ENCODE data around the gene MC1R.
"Not testable (repeated sequence)": the region's sequence is repeated elsewhere in the genome, so short reads cannot be mapped to it uniquely, and the experiment has no call there.

Gene MC1R

DNA sequence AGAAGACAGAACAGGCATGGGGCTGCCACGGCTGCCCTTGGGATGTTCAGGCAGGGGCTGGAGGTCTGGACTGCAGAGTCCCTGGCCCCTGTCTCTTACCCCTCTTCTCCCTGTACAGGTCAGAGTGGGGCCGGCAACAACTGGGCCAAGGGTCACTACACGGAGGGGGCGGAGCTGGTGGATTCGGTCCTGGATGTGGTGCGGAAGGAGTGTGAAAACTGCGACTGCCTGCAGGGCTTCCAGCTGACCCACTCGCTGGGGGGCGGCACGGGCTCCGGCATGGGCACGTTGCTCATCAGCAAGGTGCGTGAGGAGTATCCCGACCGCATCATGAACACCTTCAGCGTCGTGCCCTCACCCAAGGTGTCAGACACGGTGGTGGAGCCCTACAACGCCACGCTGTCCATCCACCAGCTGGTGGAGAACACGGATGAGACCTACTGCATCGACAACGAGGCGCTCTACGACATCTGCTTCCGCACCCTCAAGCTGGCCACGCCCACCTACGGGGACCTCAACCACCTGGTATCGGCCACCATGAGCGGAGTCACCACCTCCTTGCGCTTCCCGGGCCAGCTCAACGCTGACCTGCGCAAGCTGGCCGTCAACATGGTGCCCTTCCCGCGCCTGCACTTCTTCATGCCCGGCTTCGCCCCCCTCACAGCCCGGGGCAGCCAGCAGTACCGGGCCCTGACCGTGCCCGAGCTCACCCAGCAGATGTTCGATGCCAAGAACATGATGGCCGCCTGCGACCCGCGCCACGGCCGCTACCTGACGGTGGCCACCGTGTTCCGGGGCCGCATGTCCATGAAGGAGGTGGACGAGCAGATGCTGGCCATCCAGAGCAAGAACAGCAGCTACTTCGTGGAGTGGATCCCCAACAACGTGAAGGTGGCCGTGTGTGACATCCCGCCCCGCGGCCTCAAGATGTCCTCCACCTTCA, 16.2 kb downstream of the MC1R start:
- H3K9ac ChIP-seq (ENCODE audit: low read depth, low read length): no peak overlapping the region
- no peaks in the 10 kb centered on the region for H3K27me3 ChIP-seq (ENCODE audit: control insufficient read depth, insufficient read depth, low read length)
- no peaks in the 10 kb centered on the region for H3K9me3 ChIP-seq (ENCODE audit: control insufficient read depth, insufficient read depth, low read length)
- H3K4me1 ChIP-seq (ENCODE audit: control insufficient read depth, insufficient read depth, low read length): no peaks in the 10 kb centered on the region
- peaks cover 49% of the 10 kb centered on the region for H3K36me3 ChIP-seq (ENCODE audit: control insufficient read depth, insufficient read depth, low read length)
- H3K4me3 ChIP-seq (ENCODE audit: low read depth, low read length): no peak overlapping the region

DNA sequence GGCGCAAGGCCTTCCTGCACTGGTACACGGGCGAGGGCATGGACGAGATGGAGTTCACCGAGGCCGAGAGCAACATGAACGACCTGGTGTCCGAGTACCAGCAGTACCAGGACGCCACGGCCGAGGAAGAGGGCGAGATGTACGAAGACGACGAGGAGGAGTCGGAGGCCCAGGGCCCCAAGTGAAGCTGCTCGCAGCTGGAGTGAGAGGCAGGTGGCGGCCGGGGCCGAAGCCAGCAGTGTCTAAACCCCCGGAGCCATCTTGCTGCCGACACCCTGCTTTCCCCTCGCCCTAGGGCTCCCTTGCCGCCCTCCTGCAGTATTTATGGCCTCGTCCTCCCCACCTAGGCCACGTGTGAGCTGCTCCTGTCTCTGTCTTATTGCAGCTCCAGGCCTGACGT, 17.0 kb downstream of the MC1R start:
- H3K9me3 ChIP-seq (ENCODE audit: control insufficient read depth, insufficient read depth, low read length); H3K27me3 ChIP-seq (ENCODE audit: control insufficient read depth, insufficient read depth, low read length): not testable (repeated sequence)

DNA sequence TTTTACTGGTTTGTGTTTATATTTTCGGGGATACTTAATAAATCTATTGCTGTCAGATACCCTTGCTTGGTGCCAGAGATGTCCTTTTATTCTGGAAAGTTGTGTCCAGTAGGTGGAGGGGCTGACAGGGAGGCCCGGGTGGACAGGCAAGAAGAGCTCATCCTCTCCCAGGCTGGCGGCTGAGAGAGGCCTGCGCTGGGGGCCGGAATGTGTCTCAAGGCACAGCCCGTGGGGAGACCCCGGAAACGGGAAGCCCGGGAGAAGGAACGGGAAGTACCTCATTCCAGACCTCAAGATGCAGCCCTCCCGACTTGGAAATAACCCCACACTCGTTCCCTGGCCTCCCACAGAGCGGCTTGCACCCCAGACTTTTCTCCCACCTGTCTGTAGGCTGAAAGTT, 17.4 kb downstream of the MC1R start:
- H3K27me3 ChIP-seq (ENCODE audit: control insufficient read depth, insufficient read depth, low read length): no peaks in the 10 kb centered on the region
- peaks cover 49% of the 10 kb centered on the region for H3K36me3 ChIP-seq (ENCODE audit: control insufficient read depth, insufficient read depth, low read length)
- no peak overlapping the region for H3K4me3 ChIP-seq (ENCODE audit: low read depth, low read length)
- no peaks in the 10 kb centered on the region for H3K9me3 ChIP-seq (ENCODE audit: control insufficient read depth, insufficient read depth, low read length)
- no peaks in the 10 kb centered on the region for H3K4me1 ChIP-seq (ENCODE audit: control insufficient read depth, insufficient read depth, low read length)
- no peak overlapping the region for H3K9ac ChIP-seq (ENCODE audit: low read depth, low read length)

More for the DNA sequence above, 17.0 kb downstream of the MC1R start:
- not testable (repeated sequence) for H3K4me3 ChIP-seq (ENCODE audit: low read depth, low read length); H3K4me1 ChIP-seq (ENCODE audit: control insufficient read depth, insufficient read depth, low read length); H3K9ac ChIP-seq (ENCODE audit: low read depth, low read length)
- peaks cover 49% of the 10 kb centered on the region for H3K36me3 ChIP-seq (ENCODE audit: control insufficient read depth, insufficient read depth, low read length)

DNA sequence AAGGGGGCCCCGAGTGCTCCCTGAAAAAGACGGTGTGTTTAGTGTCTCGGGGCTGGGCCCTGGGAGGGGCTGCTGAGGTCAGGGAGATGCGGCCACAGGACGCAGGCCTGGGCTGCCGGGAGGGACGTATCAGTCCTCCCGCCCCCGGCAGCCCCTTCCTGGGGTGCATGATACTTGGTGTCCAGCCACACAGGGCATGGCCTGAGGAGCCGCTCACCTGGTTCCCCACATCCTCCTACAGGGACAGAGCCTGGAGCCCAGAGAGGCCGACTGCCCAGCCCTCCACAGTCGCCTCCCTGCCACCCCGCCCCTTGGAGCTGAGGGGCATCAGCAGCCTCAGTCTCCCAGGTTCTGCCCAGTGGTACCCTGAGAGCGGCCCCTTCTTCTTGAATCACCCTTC, 17.8 kb downstream of the MC1R start:
- Histone ChIP-seq H3K9me3 (ENCODE audit: control insufficient read depth, insufficient read depth, low read length) (no peaks in the 10 kb centered on the region), H3K27me3 (ENCODE audit: control insufficient read depth, insufficient read depth, low read length) (no peaks in the 10 kb centered on the region), H3K36me3 (ENCODE audit: control insufficient read depth, insufficient read depth, low read length) (peaks cover 45% of the 10 kb centered on the region), H3K4me3 (ENCODE audit: low read depth, low read length) (no peak overlapping the region), H3K4me1 (ENCODE audit: control insufficient read depth, insufficient read depth, low read length) (no peaks in the 10 kb centered on the region), H3K9ac (ENCODE audit: low read depth, low read length) (no peak overlapping the region)

DNA sequence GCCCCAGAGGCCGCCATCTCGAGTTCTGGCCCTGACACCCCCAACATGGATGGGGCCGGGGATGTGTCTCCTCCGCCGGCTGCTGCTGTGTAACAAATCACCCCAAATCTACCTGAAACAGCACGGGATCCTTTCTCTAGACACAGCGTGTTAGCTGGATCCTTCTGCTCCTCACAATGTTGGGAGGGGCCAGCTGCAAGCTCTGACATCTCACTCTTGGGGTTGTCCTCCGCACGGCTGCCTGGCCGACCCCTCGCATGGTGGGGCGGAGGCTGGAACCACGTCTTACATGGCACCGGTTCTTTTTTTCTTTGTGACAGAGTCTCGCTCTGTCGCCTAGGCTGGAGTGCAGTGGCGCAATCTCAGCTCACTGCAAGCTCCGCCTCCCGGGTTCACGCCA, 18.3 kb downstream of the MC1R start:
- Histone ChIP-seq H3K27me3 (ENCODE audit: control insufficient read depth, insufficient read depth, low read length) (no peaks in the 10 kb centered on the region), H3K4me1 (ENCODE audit: control insufficient read depth, insufficient read depth, low read length) (no peaks in the 10 kb centered on the region), H3K4me3 (ENCODE audit: low read depth, low read length) (no peak overlapping the region), H3K9ac (ENCODE audit: low read depth, low read length) (no peak overlapping the region), H3K36me3 (ENCODE audit: control insufficient read depth, insufficient read depth, low read length) (peaks cover 41% of the 10 kb centered on the region), H3K9me3 (ENCODE audit: control insufficient read depth, insufficient read depth, low read length) (no peaks in the 10 kb centered on the region)

DNA sequence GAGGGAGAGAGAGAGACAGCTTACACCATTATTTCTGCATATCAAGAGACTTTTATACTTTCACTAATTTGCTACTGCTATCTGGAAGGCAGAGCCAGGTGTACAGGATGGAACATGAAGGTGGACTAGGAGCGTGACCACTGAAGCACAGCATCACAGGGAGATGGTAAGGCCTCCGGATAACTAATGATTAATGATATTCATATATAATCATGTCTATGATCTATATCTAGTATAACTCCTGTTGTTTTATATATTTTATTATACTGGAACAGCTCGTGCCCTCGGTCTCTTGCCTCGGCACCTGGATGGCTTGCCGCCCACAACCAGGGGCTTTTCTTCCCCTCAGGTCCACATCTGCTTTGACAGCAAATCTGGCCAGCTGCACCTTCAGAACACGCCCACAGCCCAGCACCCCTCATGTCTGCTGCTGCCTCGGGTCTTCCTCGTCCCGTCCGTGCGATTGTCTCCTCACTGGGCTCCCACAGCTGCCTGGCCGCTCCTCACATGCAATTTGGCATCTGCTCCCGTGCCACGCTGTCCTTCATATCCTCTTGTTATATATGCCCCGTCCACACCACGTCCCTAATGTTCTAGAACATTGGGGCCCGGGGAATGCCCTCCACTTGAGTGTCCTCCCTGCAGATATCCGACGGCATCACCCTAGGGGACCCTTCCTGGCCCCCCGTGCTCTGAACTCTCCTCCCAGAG, 19.7 kb downstream of the MC1R start:
- Histone ChIP-seq H3K4me3 (ENCODE audit: low read depth, low read length) (no peak overlapping the region), H3K36me3 (ENCODE audit: control insufficient read depth, insufficient read depth, low read length) (peaks cover 27% of the 10 kb centered on the region), H3K9me3 (ENCODE audit: control insufficient read depth, insufficient read depth, low read length) (no peaks in the 10 kb centered on the region), H3K27me3 (ENCODE audit: control insufficient read depth, insufficient read depth, low read length) (no peaks in the 10 kb centered on the region), H3K9ac (ENCODE audit: low read depth, low read length) (no peak overlapping the region), H3K4me1 (ENCODE audit: control insufficient read depth, insufficient read depth, low read length) (no peaks in the 10 kb centered on the region)

DNA sequence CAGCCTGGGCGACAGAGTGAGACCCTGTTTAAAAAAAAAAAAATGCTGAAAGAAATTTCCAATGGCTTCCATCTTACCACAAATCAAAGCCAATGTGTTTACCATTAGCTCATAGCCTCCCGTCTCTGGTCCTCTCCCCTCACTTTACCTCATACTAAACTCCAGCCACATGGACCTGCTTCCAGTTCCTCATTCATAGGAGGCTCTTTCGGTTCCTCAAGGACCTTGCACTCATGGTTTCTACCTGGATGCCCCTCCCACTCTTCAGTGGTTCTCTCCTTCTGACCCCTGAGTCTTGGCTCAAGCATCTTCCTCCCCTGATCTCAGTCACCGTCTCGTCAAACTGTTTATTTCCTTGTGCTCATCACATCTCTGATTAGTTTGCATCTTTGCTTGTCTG, 26.1 kb downstream of the MC1R start:
- no peak overlapping the region for H3K4me3 ChIP-seq (ENCODE audit: low read depth, low read length)
- no peak overlapping the region for H3K9ac ChIP-seq (ENCODE audit: low read depth, low read length)
- no peaks in the 10 kb centered on the region for H3K9me3 ChIP-seq (ENCODE audit: control insufficient read depth, insufficient read depth, low read length)
- H3K27me3 ChIP-seq (ENCODE audit: control insufficient read depth, insufficient read depth, low read length): peaks cover 27% of the 10 kb centered on the region
- no peaks in the 10 kb centered on the region for H3K36me3 ChIP-seq (ENCODE audit: control insufficient read depth, insufficient read depth, low read length)
- no peaks in the 10 kb centered on the region for H3K4me1 ChIP-seq (ENCODE audit: control insufficient read depth, insufficient read depth, low read length)

DNA sequence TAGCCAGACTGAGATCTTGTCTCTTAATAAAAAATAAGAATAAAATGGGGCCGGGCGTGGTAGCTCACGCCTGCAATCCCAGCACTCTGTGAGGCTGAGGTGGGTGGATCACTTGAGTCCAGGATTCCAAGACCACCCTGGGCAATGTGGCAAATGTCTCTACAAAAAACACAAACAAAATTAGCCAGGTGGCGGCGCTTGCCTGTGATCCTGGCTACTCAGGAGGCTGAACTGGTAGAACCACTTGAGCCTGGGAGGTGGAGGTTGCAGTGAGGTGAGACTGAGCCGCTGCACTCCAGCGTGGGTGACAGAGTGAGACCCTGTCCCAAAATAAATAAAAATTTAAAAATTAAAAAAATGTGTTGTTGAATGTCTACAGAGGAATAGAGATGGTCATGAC, 27.0 kb downstream of the MC1R start:
- Histone ChIP-seq H3K4me1 (ENCODE audit: control insufficient read depth, insufficient read depth, low read length) (no peaks in the 10 kb centered on the region), H3K27me3 (ENCODE audit: control insufficient read depth, insufficient read depth, low read length) (peaks cover 29% of the 10 kb centered on the region), H3K4me3 (ENCODE audit: low read depth, low read length) (no peak overlapping the region), H3K9ac (ENCODE audit: low read depth, low read length) (no peak overlapping the region), H3K36me3 (ENCODE audit: control insufficient read depth, insufficient read depth, low read length) (no peaks in the 10 kb centered on the region), H3K9me3 (ENCODE audit: control insufficient read depth, insufficient read depth, low read length) (no peaks in the 10 kb centered on the region)

DNA sequence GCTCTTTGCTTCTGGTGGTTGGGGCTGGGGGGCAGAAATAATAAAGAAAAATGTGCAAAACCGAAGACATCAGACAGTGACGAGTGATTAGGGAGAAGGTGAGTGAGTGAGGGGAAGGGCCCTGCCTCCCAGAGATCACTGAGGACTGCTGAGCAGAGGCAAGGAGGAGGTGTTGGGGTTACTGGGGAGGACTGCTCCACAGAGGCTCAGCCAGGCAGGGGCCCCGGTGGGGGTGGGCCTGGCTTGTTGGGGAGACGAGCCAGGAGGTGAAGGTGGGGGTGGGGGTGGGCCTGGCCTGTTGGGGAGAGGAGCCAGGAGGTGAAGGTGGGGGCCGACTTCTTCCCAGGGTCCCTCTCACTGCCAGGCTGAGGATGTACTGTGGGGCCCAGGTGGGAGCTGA, 27.9 kb downstream of the MC1R start:
- Histone ChIP-seq H3K4me3 (ENCODE audit: low read depth, low read length) (no peak overlapping the region), H3K36me3 (ENCODE audit: control insufficient read depth, insufficient read depth, low read length) (no peaks in the 10 kb centered on the region), H3K9me3 (ENCODE audit: control insufficient read depth, insufficient read depth, low read length) (no peaks in the 10 kb centered on the region), H3K27me3 (ENCODE audit: control insufficient read depth, insufficient read depth, low read length) (peaks cover 29% of the 10 kb centered on the region), H3K9ac (ENCODE audit: low read depth, low read length) (no peak overlapping the region), H3K4me1 (ENCODE audit: control insufficient read depth, insufficient read depth, low read length) (no peaks in the 10 kb centered on the region)

DNA sequence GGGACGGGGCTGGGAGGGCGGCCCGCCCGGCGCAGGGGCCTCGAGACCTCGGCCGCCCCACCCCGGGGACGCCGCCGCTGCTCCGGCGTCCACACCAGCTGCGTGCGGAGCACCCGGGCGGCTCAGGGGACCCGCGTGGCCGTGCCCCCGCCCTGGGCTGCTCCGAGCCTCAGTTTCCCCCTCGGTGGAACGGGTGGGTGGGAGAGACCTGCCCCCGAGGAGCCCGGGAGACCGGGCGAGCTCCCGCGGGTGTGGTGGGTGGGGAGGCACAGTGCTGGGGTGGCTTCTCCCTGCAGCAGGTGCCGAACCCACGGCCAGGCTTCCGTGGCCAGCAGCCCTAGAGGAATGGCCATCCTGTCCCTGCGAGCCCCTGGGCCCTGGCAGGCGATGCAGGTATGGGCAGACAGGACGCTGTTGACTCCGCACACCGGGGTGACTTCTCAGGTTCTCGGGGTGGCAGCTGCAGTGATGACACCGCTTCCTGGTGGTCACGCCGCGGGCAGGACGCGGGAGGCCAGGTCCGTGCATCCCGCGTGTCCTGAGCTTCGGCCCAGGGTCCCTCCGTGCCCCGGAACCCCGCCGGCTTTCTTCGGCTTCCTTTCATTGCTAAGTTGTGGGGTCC, 30.6 kb downstream of the MC1R start:
- Histone ChIP-seq H3K9me3 (ENCODE audit: control insufficient read depth, insufficient read depth, low read length) (no peaks in the 10 kb centered on the region), H3K9ac (ENCODE audit: low read depth, low read length) (no peak overlapping the region), H3K27me3 (ENCODE audit: control insufficient read depth, insufficient read depth, low read length) (peaks cover 29% of the 10 kb centered on the region), H3K4me1 (ENCODE audit: control insufficient read depth, insufficient read depth, low read length) (no peaks in the 10 kb centered on the region), H3K4me3 (ENCODE audit: low read depth, low read length) (peak overlapping the region; percentile 55), H3K36me3 (ENCODE audit: control insufficient read depth, insufficient read depth, low read length) (no peaks in the 10 kb centered on the region)

DNA sequence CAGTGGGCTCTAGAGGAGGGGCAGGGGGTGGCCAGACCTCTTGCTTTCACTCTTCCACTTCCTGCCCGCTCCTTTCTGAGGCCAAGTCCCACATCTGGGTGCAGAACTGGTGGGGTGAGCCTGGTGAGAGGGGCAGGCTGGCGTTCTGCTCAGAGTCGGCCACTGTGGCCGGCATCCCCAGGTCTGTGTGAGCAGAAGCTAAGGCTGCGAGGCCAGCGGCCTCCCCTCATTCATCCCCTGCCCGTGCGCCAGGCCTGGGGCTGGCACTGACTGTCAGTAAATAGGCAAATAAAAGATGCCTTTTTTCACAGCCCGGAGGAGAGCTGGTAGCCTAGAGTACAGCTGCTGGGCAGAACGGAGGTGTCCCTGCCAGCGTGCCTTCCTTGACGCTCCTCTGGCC, 31.1 kb downstream of the MC1R start:
- H3K27me3 ChIP-seq (ENCODE audit: control insufficient read depth, insufficient read depth, low read length): peaks cover 27% of the 10 kb centered on the region
- no peaks in the 10 kb centered on the region for H3K9me3 ChIP-seq (ENCODE audit: control insufficient read depth, insufficient read depth, low read length)
- no peaks in the 10 kb centered on the region for H3K4me1 ChIP-seq (ENCODE audit: control insufficient read depth, insufficient read depth, low read length)
- H3K36me3 ChIP-seq (ENCODE audit: control insufficient read depth, insufficient read depth, low read length): peaks cover under 1% of the 10 kb centered on the region
- H3K4me3 ChIP-seq (ENCODE audit: low read depth, low read length): peak overlapping the region; percentile 55
- no peak overlapping the region for H3K9ac ChIP-seq (ENCODE audit: low read depth, low read length)
